DND-41 (cell line): ENCODE results near the gene EMD.
"Not testable (repeated sequence)": the region's sequence is repeated elsewhere in the genome, so short reads cannot be mapped to it uniquely, and the experiment has no call there.

Source experiments
- EZH2 ChIP-seq: IDR thresholded peaks from 3 replicates; pipeline ENCODE4 v1.6.1; 2012; ENCODE audit warnings: borderline replicate concordance, low read depth, mild to moderate bottlenecking, moderate library complexity, low read length, inconsistent platforms; ENCODE audit not compliant: severe bottlenecking
- TF ChIP-seq, protein P1 (sequence below): IDR thresholded peaks from 2 replicates; pipeline ENCODE4 v1.5.1; 2012; ENCODE audit warnings: borderline replicate concordance, low read length, moderate library complexity, mild to moderate bottlenecking; ENCODE audit not compliant: poor library complexity, severe bottlenecking; ENCODE audit errors: extremely low read depth

DNA sequence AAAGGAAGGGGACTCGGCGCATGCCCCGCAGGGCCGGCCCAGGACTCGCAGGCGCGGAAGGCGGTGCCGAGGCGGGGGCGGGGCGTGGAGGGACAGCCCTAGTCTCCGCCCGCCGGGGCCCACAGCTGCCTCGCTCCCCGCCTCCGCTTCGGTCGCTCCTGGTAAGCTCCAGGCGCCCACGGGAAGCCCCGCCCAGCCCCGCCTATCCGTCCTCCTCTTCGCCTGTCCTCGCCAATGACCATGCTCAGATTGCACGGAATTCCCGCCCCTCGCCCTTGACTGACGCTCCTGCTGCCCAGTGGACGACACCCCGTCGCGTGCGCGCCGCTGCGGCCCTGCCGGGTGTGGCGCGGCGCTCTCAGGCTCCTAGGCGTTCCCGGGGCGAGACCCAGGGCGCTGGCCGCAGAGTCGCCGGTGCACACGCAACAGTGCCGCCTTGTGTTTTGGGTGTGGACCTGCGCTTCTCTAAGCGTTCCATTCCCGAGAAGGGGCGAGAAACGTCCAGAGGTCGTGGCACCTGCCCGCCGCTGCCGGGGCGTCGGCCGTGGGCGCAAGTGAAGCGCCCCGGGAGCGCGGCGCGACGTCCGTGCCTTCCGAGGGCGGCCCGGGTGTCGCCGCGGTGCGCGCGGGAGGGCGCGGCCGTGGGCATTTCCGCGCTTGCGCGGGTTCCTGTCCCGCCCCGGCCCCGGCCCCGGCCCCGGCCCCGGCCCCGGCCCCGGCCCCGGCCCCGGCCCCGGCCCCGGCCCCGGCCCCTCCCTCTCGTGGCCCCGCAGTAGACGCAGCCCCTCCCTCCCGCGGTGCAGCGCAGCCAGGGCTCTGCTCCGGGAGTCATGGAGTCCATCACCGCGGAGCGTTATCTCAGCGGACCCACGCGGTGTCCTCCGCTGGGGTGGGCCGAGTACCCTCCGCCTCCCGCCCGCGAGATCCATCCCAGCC, 11.0 kb downstream of the EMD start:
- not testable (repeated sequence) for TF ChIP-seq EZH2
- TF ChIP-seq, protein P1, sequence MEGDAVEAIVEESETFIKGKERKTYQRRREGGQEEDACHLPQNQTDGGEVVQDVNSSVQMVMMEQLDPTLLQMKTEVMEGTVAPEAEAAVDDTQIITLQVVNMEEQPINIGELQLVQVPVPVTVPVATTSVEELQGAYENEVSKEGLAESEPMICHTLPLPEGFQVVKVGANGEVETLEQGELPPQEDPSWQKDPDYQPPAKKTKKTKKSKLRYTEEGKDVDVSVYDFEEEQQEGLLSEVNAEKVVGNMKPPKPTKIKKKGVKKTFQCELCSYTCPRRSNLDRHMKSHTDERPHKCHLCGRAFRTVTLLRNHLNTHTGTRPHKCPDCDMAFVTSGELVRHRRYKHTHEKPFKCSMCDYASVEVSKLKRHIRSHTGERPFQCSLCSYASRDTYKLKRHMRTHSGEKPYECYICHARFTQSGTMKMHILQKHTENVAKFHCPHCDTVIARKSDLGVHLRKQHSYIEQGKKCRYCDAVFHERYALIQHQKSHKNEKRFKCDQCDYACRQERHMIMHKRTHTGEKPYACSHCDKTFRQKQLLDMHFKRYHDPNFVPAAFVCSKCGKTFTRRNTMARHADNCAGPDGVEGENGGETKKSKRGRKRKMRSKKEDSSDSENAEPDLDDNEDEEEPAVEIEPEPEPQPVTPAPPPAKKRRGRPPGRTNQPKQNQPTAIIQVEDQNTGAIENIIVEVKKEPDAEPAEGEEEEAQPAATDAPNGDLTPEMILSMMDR: not testable (repeated sequence)
